Measurements from ENCODE around the gene ADAMTS8.
A peak's percentile ranks its signal among the peaks of the same experiment; 100 is the strongest.

The ADAMTS8 gene

GRCh38 chr11:130456286-130456685 lies 27.9 kb upstream of the ADAMTS8 start:
- H3K27me3 ChIP-seq (ENCODE audit: insufficient read depth, low read length, poor library complexity), result no peaks in the 10 kb centered on the region
- H3K27ac ChIP-seq (ENCODE audit: low read depth, low read length), result no peak overlapping the region
- WGBS (ENCODE audit: extremely low coverage, insufficient coverage, low lambda C conversion rate), result no CpG with 5 or more reads among the region's 3 CpGs
- H3K56ac ChIP-seq (ENCODE audit: low read length), result no peak overlapping the region
- no peaks in the 10 kb centered on the region for H3K36me3 ChIP-seq (ENCODE audit: control insufficient read depth, insufficient read depth, low read length)
- no peak overlapping the region for H4K5ac ChIP-seq (ENCODE audit: low read length)
- no peak overlapping the region for H4K8ac ChIP-seq (ENCODE audit: low read depth, low read length)
- DNase-seq, result no peak
- H2BK5ac ChIP-seq (ENCODE audit: low read length), result no peak overlapping the region
- no peaks in the 10 kb centered on the region for H3K4me1 ChIP-seq (ENCODE audit: control insufficient read depth, low read depth, low read length)
- no peak overlapping the region for H2BK15ac ChIP-seq (replicated peaks; ENCODE audit: low read depth)
- no peak overlapping the region for H3K23ac ChIP-seq (ENCODE audit: low read length)
- H3K4me3 ChIP-seq (ENCODE audit: low read length), result no peak overlapping the region
- no peaks in the 10 kb centered on the region for H3K79me1 ChIP-seq (ENCODE audit: low read length)
- no peak overlapping the region for H2AK5ac ChIP-seq (ENCODE audit: low read length)
- H3K4ac ChIP-seq (ENCODE audit: low read depth, low read length), result no peak overlapping the region
- no peak overlapping the region for H3K9ac ChIP-seq (ENCODE audit: low read length)
- no peaks in the 10 kb centered on the region for H3K79me2 ChIP-seq (ENCODE audit: control insufficient read depth, insufficient read depth, low read length)
- H3K18ac ChIP-seq (ENCODE audit: low read length), result no peak overlapping the region
- no peak overlapping the region for H3K4me2 ChIP-seq (ENCODE audit: low read length)
- no peak overlapping the region for H2BK120ac ChIP-seq (ENCODE audit: low read depth, low read length)

- Histone ChIP-seq H2BK120ac (ENCODE audit: low read depth, low read length) (no peak overlapping the region), H4K5ac (ENCODE audit: low read length) (no peak overlapping the region), H3K18ac (ENCODE audit: low read length) (no peak overlapping the region), H3K56ac (ENCODE audit: low read length) (no peak overlapping the region), H3K9ac (ENCODE audit: low read length) (no peak overlapping the region), H3K79me1 (ENCODE audit: low read length) (no peaks in the 10 kb centered on the region), H3K36me3 (ENCODE audit: control insufficient read depth, insufficient read depth, low read length) (no peaks in the 10 kb centered on the region), H3K27me3 (ENCODE audit: insufficient read depth, low read length, poor library complexity) (no peaks in the 10 kb centered on the region), H3K4me3 (ENCODE audit: low read length) (no peak overlapping the region), H2AK5ac (ENCODE audit: low read length) (no peak overlapping the region), H3K4ac (ENCODE audit: low read depth, low read length) (no peak overlapping the region), H4K8ac (ENCODE audit: low read depth, low read length) (no peak overlapping the region), H3K4me2 (ENCODE audit: low read length) (no peak overlapping the region), H3K79me2 (ENCODE audit: control insufficient read depth, insufficient read depth, low read length) (no peaks in the 10 kb centered on the region), H3K23ac (ENCODE audit: low read length) (no peak overlapping the region), H2BK5ac (ENCODE audit: low read length) (no peak overlapping the region), H3K4me1 (ENCODE audit: control insufficient read depth, low read depth, low read length) (no peaks in the 10 kb centered on the region), H3K27ac (ENCODE audit: low read depth, low read length) (no peak overlapping the region), H2BK15ac (replicated peaks; ENCODE audit: low read depth) (no peak overlapping the region)
- DNase-seq, result no peak
- no CpG with 5 or more reads among the region's 15 CpGs for WGBS (ENCODE audit: extremely low coverage, insufficient coverage, low lambda C conversion rate)
Measured at GRCh38 chr11:130455483-130456127, 27.2 kb upstream of the ADAMTS8 start.

- Histone ChIP-seq H2AK5ac (ENCODE audit: low read length) (no peak overlapping the region), H3K56ac (ENCODE audit: low read length) (no peak overlapping the region), H2BK120ac (ENCODE audit: low read depth, low read length) (no peak overlapping the region), H3K4me2 (ENCODE audit: low read length) (no peak overlapping the region), H3K79me1 (ENCODE audit: low read length) (no peaks in the 10 kb centered on the region), H4K5ac (ENCODE audit: low read length) (no peak overlapping the region), H3K4me1 (ENCODE audit: control insufficient read depth, low read depth, low read length) (peaks cover 4% of the 10 kb centered on the region), H2BK5ac (ENCODE audit: low read length) (no peak overlapping the region), H3K79me2 (ENCODE audit: control insufficient read depth, insufficient read depth, low read length) (no peaks in the 10 kb centered on the region), H3K18ac (ENCODE audit: low read length) (no peak overlapping the region), H3K23ac (ENCODE audit: low read length) (no peak overlapping the region), H3K27ac (ENCODE audit: low read depth, low read length) (no peak overlapping the region), H3K4ac (ENCODE audit: low read depth, low read length) (no peak overlapping the region), H3K4me3 (ENCODE audit: low read length) (no peak overlapping the region), H3K36me3 (ENCODE audit: control insufficient read depth, insufficient read depth, low read length) (no peaks in the 10 kb centered on the region), H2BK15ac (replicated peaks; ENCODE audit: low read depth) (no peak overlapping the region), H3K27me3 (ENCODE audit: insufficient read depth, low read length, poor library complexity) (no peaks in the 10 kb centered on the region), H4K8ac (ENCODE audit: low read depth, low read length) (no peak overlapping the region), H3K9ac (ENCODE audit: low read length) (no peak overlapping the region)
- WGBS (ENCODE audit: extremely low coverage, insufficient coverage, low lambda C conversion rate), result no CpG with 5 or more reads among the region's 12 CpGs
- no peak for DNase-seq
Measured at GRCh38 chr11:130454491-130455252, 26.3 kb upstream of the ADAMTS8 start.

GRCh38 chr11:130452940-130453339 lies 24.5 kb upstream of the ADAMTS8 start:
- Histone ChIP-seq H3K56ac (ENCODE audit: low read length) (no peak overlapping the region), H3K79me2 (ENCODE audit: control insufficient read depth, insufficient read depth, low read length) (no peaks in the 10 kb centered on the region), H3K27me3 (ENCODE audit: insufficient read depth, low read length, poor library complexity) (no peaks in the 10 kb centered on the region), H3K4me1 (ENCODE audit: control insufficient read depth, low read depth, low read length) (peaks cover 7% of the 10 kb centered on the region), H4K8ac (ENCODE audit: low read depth, low read length) (no peak overlapping the region), H3K18ac (ENCODE audit: low read length) (no peak overlapping the region), H2BK15ac (replicated peaks; ENCODE audit: low read depth) (no peak overlapping the region), H3K27ac (ENCODE audit: low read depth, low read length) (no peak overlapping the region), H2BK120ac (ENCODE audit: low read depth, low read length) (no peak overlapping the region), H3K23ac (ENCODE audit: low read length) (no peak overlapping the region), H4K5ac (ENCODE audit: low read length) (no peak overlapping the region), H3K36me3 (ENCODE audit: control insufficient read depth, insufficient read depth, low read length) (no peaks in the 10 kb centered on the region), H3K4me3 (ENCODE audit: low read length) (no peak overlapping the region), H3K79me1 (ENCODE audit: low read length) (no peaks in the 10 kb centered on the region), H3K4me2 (ENCODE audit: low read length) (no peak overlapping the region), H2AK5ac (ENCODE audit: low read length) (no peak overlapping the region), H2BK5ac (ENCODE audit: low read length) (no peak overlapping the region), H3K4ac (ENCODE audit: low read depth, low read length) (no peak overlapping the region), H3K9ac (ENCODE audit: low read length) (no peak overlapping the region)
- WGBS (ENCODE audit: extremely low coverage, insufficient coverage, low lambda C conversion rate), result no CpG with 5 or more reads among the region's 6 CpGs
- peak; percentile 78 for DNase-seq

- H3K56ac ChIP-seq (ENCODE audit: low read length), result no peak overlapping the region
- H4K8ac ChIP-seq (ENCODE audit: low read depth, low read length), result no peak overlapping the region
- no peaks in the 10 kb centered on the region for H3K36me3 ChIP-seq (ENCODE audit: control insufficient read depth, insufficient read depth, low read length)
- no peak overlapping the region for H3K23ac ChIP-seq (ENCODE audit: low read length)
- no peak overlapping the region for H2BK5ac ChIP-seq (ENCODE audit: low read length)
- H3K79me1 ChIP-seq (ENCODE audit: low read length), result no peaks in the 10 kb centered on the region
- no peaks in the 10 kb centered on the region for H3K27me3 ChIP-seq (ENCODE audit: insufficient read depth, low read length, poor library complexity)
- DNase-seq, result no peak
- no peak overlapping the region for H4K5ac ChIP-seq (ENCODE audit: low read length)
- no peak overlapping the region for H3K27ac ChIP-seq (ENCODE audit: low read depth, low read length)
- no peak overlapping the region for H3K4ac ChIP-seq (ENCODE audit: low read depth, low read length)
- H3K79me2 ChIP-seq (ENCODE audit: control insufficient read depth, insufficient read depth, low read length), result no peaks in the 10 kb centered on the region
- no peak overlapping the region for H3K18ac ChIP-seq (ENCODE audit: low read length)
- H3K9ac ChIP-seq (ENCODE audit: low read length), result no peak overlapping the region
- no peak overlapping the region for H2AK5ac ChIP-seq (ENCODE audit: low read length)
- whole genome bisulfite sequencing (ENCODE audit: extremely low coverage, insufficient coverage, low lambda C conversion rate), result no CpG with 5 or more reads among the region's 9 CpGs
- no peak overlapping the region for H2BK120ac ChIP-seq (ENCODE audit: low read depth, low read length)
- peaks cover 7% of the 10 kb centered on the region for H3K4me1 ChIP-seq (ENCODE audit: control insufficient read depth, low read depth, low read length)
- H3K4me2 ChIP-seq (ENCODE audit: low read length), result no peak overlapping the region
- no peak overlapping the region for H2BK15ac ChIP-seq (replicated peaks; ENCODE audit: low read depth)
- H3K4me3 ChIP-seq (ENCODE audit: low read length), result no peak overlapping the region
Measured at GRCh38 chr11:130452176-130452575, 23.8 kb upstream of the ADAMTS8 start.

Data from mesendoderm (in vitro differentiated cells).